Stromal cell of bone marrow (primary cell): ENCODE results near the gene CWC27.

Source experiments
- DNase-seq: peaks from one replicate; pipeline ENCODE4 v3.0.0-alpha.2; 2012; ENCODE audit warnings: low read depth

CWC27 gene

DNA sequence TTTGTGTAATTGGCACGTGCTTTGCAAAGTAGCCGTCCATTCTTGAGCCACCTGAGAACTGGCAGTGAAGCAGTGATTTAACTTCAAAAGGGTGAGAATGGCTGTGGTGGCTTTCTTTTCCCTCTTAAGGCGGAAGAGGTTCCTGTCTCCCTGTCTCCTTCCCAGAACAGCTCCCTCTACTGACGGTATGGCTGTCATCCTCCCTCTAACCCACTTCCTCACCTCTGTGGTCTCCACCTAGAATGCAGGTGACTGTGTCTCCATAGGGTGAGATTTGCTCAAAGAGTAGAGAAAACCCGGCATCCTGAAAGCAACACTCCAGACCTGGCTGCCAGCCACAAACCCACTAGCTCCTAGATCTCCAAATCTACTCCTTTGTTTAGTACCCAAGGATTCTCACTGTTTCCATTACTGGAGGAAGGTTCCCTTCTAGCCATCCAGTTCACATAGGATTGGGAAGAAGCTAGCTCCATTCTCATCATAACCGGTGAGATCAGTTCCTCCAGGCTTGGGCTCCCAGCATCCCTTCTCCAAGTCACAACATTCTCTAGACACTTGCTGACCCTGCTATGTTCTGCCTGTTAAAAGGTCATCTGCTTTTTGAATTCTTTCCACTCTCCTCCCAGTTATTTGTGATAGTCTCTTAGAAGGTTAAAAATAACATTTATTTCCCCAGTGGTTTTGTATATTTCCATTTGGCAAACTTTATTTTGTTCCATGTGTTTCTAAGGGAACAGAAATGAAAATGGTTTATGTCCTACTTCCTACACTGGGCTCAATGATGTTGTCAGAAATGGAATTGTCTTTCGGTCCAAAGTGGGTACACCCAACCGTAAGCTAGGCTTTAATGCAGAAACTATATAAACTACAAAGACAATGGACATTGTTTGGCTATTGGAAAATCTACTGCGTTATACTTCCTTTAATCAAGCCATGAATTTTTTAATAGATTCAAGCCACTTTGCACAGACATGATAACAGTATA, 269.4 kb downstream of the CWC27 start:
- peak; percentile 47 for DNase-seq

DNA sequence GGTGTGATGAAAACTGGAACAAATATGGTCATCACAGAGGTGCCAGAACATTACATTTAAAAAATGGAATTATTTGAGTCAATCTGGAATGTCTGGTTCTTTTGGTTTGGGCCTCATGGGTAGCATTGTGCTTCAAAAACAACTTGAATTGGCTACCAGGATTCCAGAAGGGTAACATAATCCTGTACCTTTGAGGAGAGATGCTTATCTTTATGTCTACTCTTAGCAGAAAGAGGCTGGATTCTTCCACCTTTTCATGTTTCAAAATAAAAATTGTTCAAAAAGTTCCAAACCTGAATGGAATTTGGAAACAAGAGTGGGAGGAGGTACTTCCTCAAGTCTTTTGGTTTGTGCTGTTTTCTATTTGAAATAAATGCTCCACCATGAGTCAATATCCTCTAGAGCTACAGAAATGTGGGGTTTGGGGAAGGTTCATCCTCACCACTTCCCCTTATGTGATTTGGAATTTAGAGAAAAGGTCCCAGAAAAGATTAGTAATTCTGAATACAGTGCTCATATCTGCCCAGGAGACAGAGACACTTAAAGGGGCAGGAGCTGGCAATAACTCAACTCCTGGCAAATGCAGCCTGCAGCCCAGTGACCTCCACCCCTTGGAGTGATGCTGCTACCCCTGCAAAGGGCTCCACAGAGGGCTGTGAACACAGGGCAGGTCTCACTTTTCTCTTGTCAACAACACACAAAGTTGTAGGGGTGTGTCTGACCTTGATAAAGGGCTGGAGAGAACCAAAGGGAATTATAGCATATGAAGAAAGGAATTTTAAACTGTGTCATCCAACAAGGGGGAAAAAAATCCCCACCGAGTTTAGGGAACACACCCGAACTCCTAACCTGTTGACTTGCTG, 272.8 kb downstream of the CWC27 start:
- DNase-seq = peak; percentile 67

DNA sequence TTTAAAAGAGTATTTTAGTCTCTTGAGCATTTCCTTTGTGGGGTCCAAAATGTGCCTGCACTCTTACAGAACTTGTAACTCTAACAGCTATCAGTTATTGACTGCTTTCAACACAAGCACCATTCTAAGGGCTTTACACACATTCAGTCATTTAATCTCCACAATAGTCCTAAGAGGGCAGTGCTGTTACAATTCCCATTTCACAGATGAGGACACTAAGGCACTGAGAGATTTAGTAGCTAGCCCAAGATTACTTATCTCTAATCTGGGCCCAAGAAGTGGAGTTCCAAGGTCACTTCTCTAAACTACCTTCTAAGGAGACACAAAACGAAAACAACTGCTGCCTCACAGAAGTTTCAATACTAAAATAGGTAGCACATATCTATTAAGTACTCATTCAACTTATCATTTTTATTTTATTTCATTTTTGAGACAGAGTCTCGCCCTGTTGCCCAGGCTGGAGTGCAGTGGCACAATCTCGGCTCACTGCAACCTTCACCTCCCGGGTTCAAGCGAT, 275.2 kb downstream of the CWC27 start:
- no peak for DNase-seq

GRCh38 chr5:65047225-65047624, 278.5 kb downstream of the CWC27 start:
- no peak for DNase-seq

GRCh38 chr5:65047948-65048690, 279.4 kb downstream of the CWC27 start:
- DNase-seq = no peak

GRCh38 chr5:65050140-65050539, 281.4 kb downstream of the CWC27 start:
- DNase-seq = no peak

DNA sequence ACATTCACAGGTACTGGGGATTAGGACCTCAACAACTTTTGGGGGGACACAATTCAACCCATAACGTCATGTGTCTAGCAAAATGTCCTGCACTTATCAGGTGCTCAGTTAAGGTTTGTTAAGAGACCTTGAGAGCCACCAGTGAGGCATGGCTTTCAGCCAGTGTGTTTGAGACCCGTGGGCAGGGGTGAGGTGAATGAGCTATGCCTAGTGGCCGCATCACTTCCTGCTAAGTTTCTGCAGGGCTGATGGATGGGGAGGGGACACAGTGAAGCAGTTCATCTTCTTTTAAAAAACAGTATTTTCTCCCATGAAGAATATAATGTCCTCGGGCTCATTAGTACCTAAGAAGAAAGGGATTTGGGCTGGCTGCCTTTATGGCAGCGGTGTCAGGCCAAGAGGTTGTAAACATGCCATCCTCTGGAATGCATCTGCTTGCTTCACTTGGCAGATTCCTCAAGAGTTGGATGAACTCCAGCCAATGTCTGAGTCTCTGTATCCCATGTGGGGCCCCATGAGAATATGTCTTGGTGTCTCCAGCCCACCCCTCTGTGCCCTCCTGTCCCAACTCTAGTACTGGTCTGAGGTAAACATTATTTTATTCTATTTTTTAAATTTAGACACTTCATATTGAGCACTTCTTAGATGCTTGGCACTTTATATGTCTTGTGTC, 282.2 kb downstream of the CWC27 start:
- no peak for DNase-seq

- no peak for DNase-seq
Observed at GRCh38 chr5:65055938-65056337, 287.2 kb downstream of the CWC27 start.

DNA sequence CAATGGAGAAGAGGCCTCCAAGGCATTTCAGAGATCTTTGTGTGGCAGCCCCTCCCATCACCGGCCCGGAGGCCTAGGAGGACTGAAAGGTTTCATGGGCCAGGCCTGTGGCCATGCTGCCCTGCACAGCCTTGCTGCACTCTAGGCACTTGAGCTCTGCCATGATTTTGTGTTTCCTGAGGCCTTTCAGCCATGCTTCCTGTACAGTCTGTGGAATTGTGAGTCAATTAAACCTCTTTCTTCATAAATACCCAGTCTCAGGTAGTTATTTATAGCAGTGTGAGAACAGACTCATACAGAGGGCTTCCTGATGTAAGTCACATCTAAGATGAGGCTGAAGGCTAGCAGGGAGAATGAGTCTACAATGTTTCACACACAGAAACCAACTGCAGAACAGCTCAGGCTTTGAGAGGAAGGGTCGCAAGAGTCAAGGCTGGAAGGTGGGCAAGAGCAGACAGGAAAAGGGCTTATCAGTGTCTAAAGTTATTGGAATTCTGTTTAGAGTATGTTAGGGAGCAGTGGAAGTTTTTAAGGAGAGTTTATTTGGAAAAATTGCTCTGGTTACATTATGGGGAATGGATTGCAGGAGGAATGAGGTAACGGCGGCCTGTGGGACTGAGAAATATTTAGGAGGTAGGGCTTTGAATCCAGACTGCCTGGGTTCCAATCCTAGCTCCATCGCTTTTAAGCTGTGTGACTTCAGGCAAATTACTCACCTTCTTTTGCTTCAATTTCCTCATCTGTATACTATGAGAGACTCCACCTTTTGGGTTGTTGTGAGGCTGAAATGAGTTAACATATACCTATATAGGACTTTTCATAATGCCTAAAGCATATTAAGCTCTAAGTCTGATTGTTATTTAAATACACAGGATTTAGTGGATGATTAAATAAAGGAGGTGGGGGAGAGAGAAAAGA, 291.2 kb downstream of the CWC27 start:
- DNase-seq = no peak

DNA sequence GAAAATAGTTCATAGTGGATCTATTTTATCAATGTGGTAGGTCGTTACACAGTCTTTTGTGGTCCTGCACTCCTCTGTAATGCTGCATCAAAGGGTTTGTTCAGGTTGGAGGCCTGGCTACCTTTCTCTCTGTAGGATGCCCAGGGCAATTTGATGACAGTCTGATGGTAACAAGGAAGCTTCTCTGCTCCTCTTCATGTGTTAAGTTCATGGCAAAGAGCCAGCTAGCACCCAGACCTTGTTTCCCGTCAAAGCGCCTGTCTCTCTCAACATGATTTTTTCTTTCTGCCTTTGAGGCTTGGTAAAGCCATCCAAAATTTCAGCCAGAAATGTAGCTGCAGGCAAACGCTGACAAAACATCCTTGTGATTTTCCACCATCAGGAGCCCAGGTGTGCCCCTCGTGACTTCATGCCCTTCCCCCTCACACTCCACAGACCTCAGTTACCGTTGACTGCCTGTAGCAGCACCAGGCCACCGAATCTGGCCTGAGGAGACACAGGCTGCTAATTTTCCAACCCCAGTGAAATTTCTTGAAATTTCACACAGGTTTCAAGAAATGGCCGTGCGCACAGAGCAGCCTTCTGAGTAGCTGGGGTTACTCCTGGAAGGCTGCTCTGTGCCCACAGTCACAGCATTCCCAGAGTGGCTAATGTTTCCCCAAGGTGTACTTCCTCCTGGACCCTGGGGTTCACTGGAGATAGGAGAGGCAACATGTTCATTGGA, 292.7 kb downstream of the CWC27 start:
- DNase-seq = no peak

- DNase-seq = no peak
Observed at GRCh38 chr5:65061974-65062353, 293.2 kb downstream of the CWC27 start.

DNA sequence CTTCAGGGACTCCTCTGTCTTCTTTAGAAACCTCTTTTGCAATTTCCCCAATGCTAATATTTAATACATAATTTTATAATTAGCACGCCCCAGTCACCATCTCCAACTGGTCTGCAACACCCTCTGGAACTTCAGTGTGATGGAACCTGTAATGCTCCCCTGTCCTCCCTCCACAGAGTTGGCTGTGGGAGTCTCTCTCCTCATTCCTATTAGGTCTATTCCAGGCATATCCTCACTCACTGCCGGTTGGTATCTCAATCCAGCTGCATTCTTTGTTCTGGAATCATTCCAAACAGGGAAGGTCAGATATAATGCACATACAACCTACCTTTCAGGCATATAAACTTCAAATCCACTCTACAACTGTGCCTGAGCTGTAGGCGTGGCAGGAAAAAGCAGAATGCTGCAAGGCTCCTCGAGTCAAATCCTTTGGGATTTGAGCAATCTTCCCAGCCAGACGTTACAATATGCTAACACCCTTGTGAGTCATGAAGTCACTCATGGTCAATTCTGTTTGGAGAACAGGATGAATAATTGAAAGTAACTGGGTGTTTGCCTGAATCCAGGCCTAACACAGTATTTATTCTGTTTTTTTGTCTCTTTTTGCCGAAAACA, 293.8 kb downstream of the CWC27 start:
- peak; percentile 99 for DNase-seq

DNA sequence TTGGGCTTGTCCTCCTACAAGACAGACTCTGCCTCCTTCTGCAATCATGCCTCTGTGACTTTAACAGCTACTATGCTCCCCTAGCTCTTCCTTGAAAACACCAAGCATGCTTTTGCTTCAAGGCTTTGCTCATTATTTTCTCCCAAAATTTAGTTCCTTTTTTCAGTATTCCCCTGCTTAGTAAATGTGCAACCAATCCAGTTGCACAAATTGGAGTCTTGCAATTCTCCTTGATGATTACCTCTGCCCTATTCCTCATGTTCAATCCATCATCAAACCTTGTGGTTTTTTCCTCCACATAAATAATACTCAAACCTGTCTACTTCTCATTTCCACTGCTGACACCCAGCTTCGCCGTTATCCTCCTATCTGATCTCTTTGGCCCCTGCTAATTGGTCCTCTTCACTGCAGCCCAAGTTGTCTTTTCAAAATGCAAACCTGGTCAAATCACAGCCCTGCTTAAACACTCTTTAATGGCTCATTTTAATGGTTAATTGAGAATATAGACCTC, 296.3 kb downstream of the CWC27 start:
- DNase-seq = no peak

- DNase-seq = no peak
Observed at GRCh38 chr5:65066387-65067146, 297.8 kb downstream of the CWC27 start.

DNA sequence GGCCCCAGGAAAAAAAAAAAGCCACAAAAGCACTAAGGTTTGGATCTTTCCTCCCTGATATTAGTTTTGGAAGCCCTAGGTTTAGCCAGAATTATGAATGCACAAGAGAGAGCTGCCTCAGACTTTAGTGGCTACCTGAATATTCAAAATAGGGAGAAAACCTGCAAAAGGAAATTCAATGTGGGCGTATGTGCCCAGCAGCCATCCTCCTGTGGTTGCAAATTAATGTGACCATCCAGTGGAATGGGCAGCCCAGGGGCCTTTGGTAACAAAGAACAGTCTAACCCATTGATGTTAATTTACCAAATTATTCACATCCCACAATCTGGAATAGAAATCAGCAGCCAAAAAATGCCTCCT, 298.4 kb downstream of the CWC27 start:
- DNase-seq = no peak
